ENCODE measurements around the gene SAC3D1. TPM values are rescaled to one million over a fixed set of nuclear protein-coding genes. Genes with fewer than 3 reads are reported as not detected.

The SAC3D1 gene
- total and polyA plus RNA-seq, 9 of the 15 experiments (the other 6 are each of a cell fraction or from before 2014, with no cell fraction given), result 0.20 to 35.2 (median 5.8) TPM

DNA sequence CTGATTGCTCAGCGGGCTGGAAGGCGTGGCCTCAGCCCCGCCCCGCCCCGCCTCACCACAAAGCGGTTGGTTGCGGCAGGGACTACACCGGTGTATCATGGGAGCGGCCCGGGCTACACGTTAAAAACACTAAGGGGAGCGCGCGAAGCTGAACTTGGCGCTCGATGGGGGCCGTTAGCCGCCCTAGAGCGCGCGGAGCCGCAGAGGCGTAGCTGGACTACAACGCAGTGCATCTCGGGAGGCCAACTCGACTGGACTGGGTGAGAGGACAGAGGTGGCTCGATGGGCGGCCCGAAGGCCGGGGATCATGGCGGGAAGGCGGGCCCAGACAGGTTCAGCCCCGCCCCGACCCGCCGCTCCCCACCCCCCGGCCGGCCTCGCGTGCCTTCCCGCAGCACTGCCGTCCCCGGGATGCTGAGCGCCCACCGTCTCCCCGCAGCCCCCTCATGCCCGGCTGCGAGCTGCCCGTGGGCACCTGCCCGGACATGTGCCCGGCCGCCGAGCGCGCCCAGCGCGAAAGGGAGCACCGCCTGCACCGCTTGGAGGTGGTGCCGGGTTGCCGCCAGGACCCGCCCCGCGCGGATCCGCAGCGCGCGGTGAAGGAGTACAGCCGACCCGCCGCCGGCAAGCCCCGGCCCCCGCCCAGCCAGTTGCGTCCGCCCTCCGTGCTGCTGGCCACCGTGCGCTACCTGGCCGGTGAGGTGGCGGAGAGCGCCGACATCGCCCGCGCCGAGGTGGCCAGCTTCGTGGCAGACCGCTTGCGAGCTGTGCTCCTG lies at the start of gene SAC3D1 (continued):
- TF ChIP-seq, protein P1, sequence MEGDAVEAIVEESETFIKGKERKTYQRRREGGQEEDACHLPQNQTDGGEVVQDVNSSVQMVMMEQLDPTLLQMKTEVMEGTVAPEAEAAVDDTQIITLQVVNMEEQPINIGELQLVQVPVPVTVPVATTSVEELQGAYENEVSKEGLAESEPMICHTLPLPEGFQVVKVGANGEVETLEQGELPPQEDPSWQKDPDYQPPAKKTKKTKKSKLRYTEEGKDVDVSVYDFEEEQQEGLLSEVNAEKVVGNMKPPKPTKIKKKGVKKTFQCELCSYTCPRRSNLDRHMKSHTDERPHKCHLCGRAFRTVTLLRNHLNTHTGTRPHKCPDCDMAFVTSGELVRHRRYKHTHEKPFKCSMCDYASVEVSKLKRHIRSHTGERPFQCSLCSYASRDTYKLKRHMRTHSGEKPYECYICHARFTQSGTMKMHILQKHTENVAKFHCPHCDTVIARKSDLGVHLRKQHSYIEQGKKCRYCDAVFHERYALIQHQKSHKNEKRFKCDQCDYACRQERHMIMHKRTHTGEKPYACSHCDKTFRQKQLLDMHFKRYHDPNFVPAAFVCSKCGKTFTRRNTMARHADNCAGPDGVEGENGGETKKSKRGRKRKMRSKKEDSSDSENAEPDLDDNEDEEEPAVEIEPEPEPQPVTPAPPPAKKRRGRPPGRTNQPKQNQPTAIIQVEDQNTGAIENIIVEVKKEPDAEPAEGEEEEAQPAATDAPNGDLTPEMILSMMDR (IDR thresholded peaks at IDR 0.05 in 2 of 3, conservative IDR thresholded peaks at IDR 0.05 in 1 of 3; ENCODE audit: insufficient read depth in 2 of 3, low read depth in 1 of 3, low read length in 3 of 3), result no peak
- TF ChIP-seq, protein P2, sequence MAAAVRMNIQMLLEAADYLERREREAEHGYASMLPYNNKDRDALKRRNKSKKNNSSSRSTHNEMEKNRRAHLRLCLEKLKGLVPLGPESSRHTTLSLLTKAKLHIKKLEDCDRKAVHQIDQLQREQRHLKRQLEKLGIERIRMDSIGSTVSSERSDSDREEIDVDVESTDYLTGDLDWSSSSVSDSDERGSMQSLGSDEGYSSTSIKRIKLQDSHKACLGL (CRISPR knock-in tag; IDR thresholded peaks at IDR 0.05; ENCODE audit: borderline replicate concordance, poor library complexity, severe bottlenecking), result no peak
- TF ChIP-seq ZC3H11A (IDR thresholded peaks at IDR 0.05; ENCODE audit: low read depth, low read length) (no peak), TARDBP (IDR thresholded peaks at IDR 0.05) (no peak), RAD21 (CRISPR knock-in tag; conservative IDR thresholded peaks at IDR 0.05 in 1 of 2, IDR thresholded peaks at IDR 0.05 in 1 of 2) (no peak; a peak in 1 of 4 replicates), ZNF584 (CRISPR knock-in tag; IDR thresholded peaks at IDR 0.05; ENCODE audit: low read depth) (no peak), EP300 (IDR thresholded peaks at IDR 0.05; ENCODE audit: low read length) (peak; percentile 15; the same call in 1 of the 2 replicates), CBFA2T2 (conservative IDR thresholded peaks at IDR 0.05) (no peak), XRCC4 (IDR thresholded peaks at IDR 0.05; ENCODE audit: extremely low read depth, insufficient read depth, insufficient read length) (no peak), HNRNPL (IDR thresholded peaks at IDR 0.05; ENCODE audit: low read depth, low read length) (peak; percentile 89; the same call in 1 of the 2 replicates), PML (IDR thresholded peaks at IDR 0.05; ENCODE audit: low read length) (no peak), KLF13 (tag; IDR thresholded peaks at IDR 0.05; ENCODE audit: borderline replicate concordance, low read depth) (0 out of 2 replicates have a peak, but pooled peaks have one; percentile 29), ZNF583 (CRISPR knock-in tag; IDR thresholded peaks at IDR 0.05) (no peak), ZNF354B (CRISPR knock-in tag; IDR thresholded peaks at IDR 0.05) (no peak), STAG1 (CRISPR knock-in tag; IDR thresholded peaks at IDR 0.05; ENCODE audit: borderline replicate concordance) (no peak), EHMT2 (IDR thresholded peaks at IDR 0.05) (no peak), SRSF3 (IDR thresholded peaks at IDR 0.05; ENCODE audit: insufficient read depth, low read length) (no peak), ZFP30 (CRISPR knock-in tag; IDR thresholded peaks at IDR 0.05; ENCODE audit: borderline replicate concordance) (no peak), ZNF24 (IDR thresholded peaks at IDR 0.05) (no peak)
- TF ChIP-seq, protein P3, sequence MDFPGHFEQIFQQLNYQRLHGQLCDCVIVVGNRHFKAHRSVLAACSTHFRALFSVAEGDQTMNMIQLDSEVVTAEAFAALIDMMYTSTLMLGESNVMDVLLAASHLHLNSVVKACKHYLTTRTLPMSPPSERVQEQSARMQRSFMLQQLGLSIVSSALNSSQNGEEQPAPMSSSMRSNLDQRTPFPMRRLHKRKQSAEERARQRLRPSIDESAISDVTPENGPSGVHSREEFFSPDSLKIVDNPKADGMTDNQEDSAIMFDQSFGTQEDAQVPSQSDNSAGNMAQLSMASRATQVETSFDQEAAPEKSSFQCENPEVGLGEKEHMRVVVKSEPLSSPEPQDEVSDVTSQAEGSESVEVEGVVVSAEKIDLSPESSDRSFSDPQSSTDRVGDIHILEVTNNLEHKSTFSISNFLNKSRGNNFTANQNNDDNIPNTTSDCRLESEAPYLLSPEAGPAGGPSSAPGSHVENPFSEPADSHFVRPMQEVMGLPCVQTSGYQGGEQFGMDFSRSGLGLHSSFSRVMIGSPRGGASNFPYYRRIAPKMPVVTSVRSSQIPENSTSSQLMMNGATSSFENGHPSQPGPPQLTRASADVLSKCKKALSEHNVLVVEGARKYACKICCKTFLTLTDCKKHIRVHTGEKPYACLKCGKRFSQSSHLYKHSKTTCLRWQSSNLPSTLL (IDR thresholded peaks at IDR 0.05), result no peak
- TF ChIP-seq, protein P4, sequence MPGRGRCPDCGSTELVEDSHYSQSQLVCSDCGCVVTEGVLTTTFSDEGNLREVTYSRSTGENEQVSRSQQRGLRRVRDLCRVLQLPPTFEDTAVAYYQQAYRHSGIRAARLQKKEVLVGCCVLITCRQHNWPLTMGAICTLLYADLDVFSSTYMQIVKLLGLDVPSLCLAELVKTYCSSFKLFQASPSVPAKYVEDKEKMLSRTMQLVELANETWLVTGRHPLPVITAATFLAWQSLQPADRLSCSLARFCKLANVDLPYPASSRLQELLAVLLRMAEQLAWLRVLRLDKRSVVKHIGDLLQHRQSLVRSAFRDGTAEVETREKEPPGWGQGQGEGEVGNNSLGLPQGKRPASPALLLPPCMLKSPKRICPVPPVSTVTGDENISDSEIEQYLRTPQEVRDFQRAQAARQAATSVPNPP (IDR thresholded peaks at IDR 0.05; ENCODE audit: borderline replicate concordance, insufficient read depth, insufficient read length), result no peak
- TF ChIP-seq, protein P5, sequence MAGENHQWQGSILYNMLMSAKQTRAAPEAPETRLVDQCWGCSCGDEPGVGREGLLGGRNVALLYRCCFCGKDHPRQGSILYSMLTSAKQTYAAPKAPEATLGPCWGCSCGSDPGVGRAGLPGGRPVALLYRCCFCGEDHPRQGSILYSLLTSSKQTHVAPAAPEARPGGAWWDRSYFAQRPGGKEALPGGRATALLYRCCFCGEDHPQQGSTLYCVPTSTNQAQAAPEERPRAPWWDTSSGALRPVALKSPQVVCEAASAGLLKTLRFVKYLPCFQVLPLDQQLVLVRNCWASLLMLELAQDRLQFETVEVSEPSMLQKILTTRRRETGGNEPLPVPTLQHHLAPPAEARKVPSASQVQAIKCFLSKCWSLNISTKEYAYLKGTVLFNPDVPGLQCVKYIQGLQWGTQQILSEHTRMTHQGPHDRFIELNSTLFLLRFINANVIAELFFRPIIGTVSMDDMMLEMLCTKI (IDR thresholded peaks at IDR 0.05; ENCODE audit: partially characterized antibody), result no peak
